ENCODE data around the gene RPA3.

RPA3 gene

DNA sequence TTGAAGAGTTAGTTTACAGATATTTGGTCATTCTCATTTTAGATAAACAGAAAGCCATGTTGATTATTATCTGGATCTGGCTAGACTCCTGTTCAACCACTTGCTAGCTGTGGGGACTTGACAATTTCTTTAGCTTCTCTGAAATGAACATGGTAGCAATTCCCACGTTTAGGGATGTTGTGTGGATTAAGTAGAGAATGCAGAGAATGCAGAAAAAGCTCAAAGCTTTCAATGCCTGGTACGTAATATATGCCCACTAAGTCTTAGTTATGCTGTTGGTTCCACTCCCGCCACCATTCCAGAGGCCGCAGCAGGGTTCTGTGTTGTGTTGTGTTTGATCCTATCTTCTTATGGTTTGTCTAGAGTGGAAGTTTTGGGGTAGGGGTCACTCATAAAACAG, 39.2 kb upstream of the RPA3 start:
- ChIA-PET POLR2A (no interaction called here), CTCF (interaction anchor here (0.8 to 2.8 kb wide), 3 partner anchors 39 to 76 kb away, joined by 3 to 10 read pairs (median 4); partner anchors contain the start of gene RPA3)
- no peak for DNase-seq
- H3K36me3 ChIP-seq (ENCODE audit: control insufficient read depth in 4 of 4, insufficient read depth in 4 of 4, low read length in 3 of 4), result no peaks in the 10 kb centered on the region
- no peaks in the 10 kb centered on the region for H3K9me3 ChIP-seq (ENCODE audit: control extremely low read depth in 1 of 5, control insufficient read depth in 4 of 5, insufficient read depth in 2 of 5, low read depth in 1 of 5, low read length in 4 of 5)
- whole genome bisulfite sequencing (ENCODE audit: insufficient coverage), result 100% methylated on average over 3 of the region's 4 CpGs
- H3K27ac ChIP-seq (ENCODE audit: insufficient read depth in 1 of 2, low read depth in 1 of 2, low read length in 2 of 2, poor library complexity in 1 of 2, severe bottlenecking in 2 of 2), result no peak overlapping the region
- H3K4me3 ChIP-seq (ENCODE audit: control insufficient read depth in 1 of 7, extremely low read depth in 1 of 7, insufficient read depth in 4 of 7, low read depth in 2 of 7, low read length in 6 of 7), result no peak overlapping the region
- peaks cover 0 to 11% (median 7%) of the 10 kb centered on the region in 4 experiments for H3K4me1 ChIP-seq (ENCODE audit: control extremely low read depth in 1 of 4, control insufficient read depth in 4 of 4, insufficient read depth in 4 of 4, low read length in 3 of 4)
- no peaks in the 10 kb centered on the region for H3K27me3 ChIP-seq (replicated peaks in 2 of 5; ENCODE audit: control insufficient read depth in 4 of 5, insufficient read depth in 5 of 5, low read length in 4 of 5)

DNA sequence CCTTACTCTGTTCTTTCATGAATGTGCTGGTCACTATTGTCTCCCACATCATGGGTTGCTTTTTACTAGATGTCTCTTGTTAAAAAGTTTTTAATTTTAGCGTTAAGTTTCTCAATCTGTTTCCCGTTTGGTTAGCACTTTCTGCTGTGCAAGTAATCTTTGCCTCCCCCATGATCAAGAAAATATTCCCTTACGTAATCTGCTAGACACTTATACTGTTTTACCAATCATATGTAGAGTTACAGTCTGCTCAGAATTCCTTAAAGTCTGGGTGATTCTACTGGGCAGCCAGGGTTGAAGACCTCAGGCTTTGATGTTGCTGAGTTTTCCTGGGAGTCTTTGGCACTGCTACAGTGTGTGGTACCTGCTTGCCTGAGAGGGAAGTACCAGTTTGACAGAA, 38.2 kb upstream of the RPA3 start:
- H3K27ac ChIP-seq (ENCODE audit: insufficient read depth in 1 of 2, low read depth in 1 of 2, low read length in 2 of 2, poor library complexity in 1 of 2, severe bottlenecking in 2 of 2), result no peak overlapping the region
- no peak overlapping the region for H3K4me3 ChIP-seq (ENCODE audit: control insufficient read depth in 1 of 7, extremely low read depth in 1 of 7, insufficient read depth in 4 of 7, low read depth in 2 of 7, low read length in 6 of 7)
- ChIA-PET POLR2A (no interaction called here), CTCF (interaction anchor here (1.0 to 2.8 kb wide), 3 partner anchors 34 to 75 kb away, joined by 3 to 10 read pairs (median 4); no protein-coding TSS in a partner anchor)
- no peak for DNase-seq
- H3K36me3 ChIP-seq (ENCODE audit: control insufficient read depth in 4 of 4, insufficient read depth in 4 of 4, low read length in 3 of 4), result no peaks in the 10 kb centered on the region
- WGBS (ENCODE audit: insufficient coverage), result 100% methylated on average over 1 of the region's 3 CpGs
- H3K9me3 ChIP-seq (ENCODE audit: control extremely low read depth in 1 of 5, control insufficient read depth in 4 of 5, insufficient read depth in 2 of 5, low read depth in 1 of 5, low read length in 4 of 5), result no peaks in the 10 kb centered on the region
- peaks cover 0 to 6% (median 0%) of the 10 kb centered on the region in 4 experiments for H3K4me1 ChIP-seq (ENCODE audit: control extremely low read depth in 1 of 4, control insufficient read depth in 4 of 4, insufficient read depth in 4 of 4, low read length in 3 of 4)
- H3K27me3 ChIP-seq (replicated peaks in 2 of 5; ENCODE audit: control insufficient read depth in 4 of 5, insufficient read depth in 5 of 5, low read length in 4 of 5), result no peaks in the 10 kb centered on the region

DNA sequence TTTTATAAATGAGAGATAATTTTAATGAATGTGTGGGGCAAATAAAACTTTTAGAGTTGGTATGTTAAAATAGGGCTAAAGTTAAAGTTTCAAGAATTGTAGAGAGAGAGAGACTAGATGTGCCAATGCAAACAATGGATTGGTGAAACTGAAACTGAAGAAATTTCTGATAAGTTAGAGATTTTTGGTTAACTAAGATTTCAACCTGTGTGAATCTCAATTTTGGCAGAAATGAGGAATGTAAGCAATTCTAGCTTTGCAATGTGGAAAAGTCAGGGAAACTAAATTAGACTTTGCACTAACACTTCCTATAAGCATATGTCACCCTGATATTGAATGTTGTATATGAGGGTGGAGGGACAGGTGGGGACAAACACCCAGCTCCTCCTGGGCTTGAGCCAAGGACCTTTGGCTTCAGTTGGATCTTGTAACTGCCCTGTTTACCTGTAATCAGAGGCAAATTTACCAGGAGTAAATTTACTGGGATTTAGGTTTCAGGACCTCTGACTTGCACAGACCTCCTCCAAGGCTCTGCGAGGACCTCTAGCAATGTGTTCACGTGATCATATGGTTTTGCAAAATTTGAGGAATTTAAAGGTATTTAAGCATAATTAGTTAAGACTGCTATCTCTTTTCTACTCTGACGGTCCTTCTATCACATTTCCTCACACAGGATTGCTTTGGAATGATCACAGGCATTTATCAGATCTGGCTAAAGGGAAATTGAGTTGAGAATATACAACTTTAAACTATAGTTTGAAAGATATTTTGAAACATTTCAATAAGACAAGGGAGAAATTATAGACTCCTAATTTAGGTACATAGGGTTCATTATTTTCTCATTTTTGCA, 33.1 kb upstream of the RPA3 start:
- POLR2A ChIA-PET, result no interaction called here
- WGBS (ENCODE audit: insufficient coverage), result no CpG with 5 or more reads among the region's 3 CpGs
- CTCF ChIA-PET, result no interaction called here

DNA sequence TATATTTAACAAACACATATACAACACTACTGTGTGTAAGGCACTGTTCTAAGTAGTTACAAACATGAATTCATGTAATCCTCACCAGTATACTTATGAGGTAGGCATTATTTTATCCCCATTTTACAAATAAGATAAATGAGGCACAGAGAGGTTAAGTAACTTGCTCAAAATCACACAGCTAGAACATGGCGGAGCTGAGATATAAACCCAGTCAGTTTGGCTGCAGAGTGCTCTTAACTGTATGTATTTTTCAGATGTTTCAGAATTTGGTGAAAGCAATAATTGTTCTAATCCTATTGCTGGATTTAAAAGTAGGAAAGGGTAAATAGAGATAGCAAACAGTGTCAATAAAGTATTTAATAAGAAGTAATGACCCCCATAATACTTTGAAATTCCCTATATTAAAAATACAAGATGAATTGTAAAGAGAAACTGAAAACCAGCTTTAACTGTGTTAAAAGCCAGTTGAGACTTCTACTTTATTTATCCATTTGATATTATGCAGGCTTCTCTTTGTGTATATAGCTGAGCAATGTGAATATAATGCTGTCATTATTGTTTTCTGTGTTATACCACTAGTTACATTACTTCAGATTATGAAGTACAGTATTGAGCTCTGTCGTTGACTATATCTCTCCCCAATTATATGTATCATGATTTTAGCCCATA, 32.3 kb upstream of the RPA3 start:
- POLR2A ChIA-PET, result no interaction called here
- no peaks in the 10 kb centered on the region for H3K27me3 ChIP-seq (replicated peaks in 2 of 5; ENCODE audit: control insufficient read depth in 4 of 5, insufficient read depth in 5 of 5, low read length in 4 of 5)
- no peaks in the 10 kb centered on the region for H3K4me1 ChIP-seq (ENCODE audit: control extremely low read depth in 1 of 4, control insufficient read depth in 4 of 4, insufficient read depth in 4 of 4, low read length in 3 of 4)
- CTCF ChIA-PET, result interaction anchor here (1.6 kb wide), 1 partner anchor 10 kb away, joined by 5 read pairs; no protein-coding TSS in a partner anchor
- no peak overlapping the region for H3K27ac ChIP-seq (ENCODE audit: insufficient read depth in 1 of 2, low read depth in 1 of 2, low read length in 2 of 2, poor library complexity in 1 of 2, severe bottlenecking in 2 of 2)
- H3K36me3 ChIP-seq (ENCODE audit: control insufficient read depth in 4 of 4, insufficient read depth in 4 of 4, low read length in 3 of 4), result no peaks in the 10 kb centered on the region
- no peak overlapping the region for H3K4me3 ChIP-seq (ENCODE audit: control insufficient read depth in 1 of 7, extremely low read depth in 1 of 7, insufficient read depth in 4 of 7, low read depth in 2 of 7, low read length in 6 of 7)
- no peak for DNase-seq
- 100% methylated on average over 1 of the region's 2 CpGs for WGBS (ENCODE audit: insufficient coverage)
- no peaks in the 10 kb centered on the region for H3K9me3 ChIP-seq (ENCODE audit: control extremely low read depth in 1 of 5, control insufficient read depth in 4 of 5, insufficient read depth in 2 of 5, low read depth in 1 of 5, low read length in 4 of 5)

More for the DNA sequence above, 33.1 kb upstream of the RPA3 start:
- Histone ChIP-seq H3K36me3 (ENCODE audit: control insufficient read depth in 4 of 4, insufficient read depth in 4 of 4, low read length in 3 of 4) (no peaks in the 10 kb centered on the region), H3K27ac (ENCODE audit: insufficient read depth in 1 of 2, low read depth in 1 of 2, low read length in 2 of 2, poor library complexity in 1 of 2, severe bottlenecking in 2 of 2) (no peak overlapping the region), H3K27me3 (replicated peaks in 2 of 5; ENCODE audit: control insufficient read depth in 4 of 5, insufficient read depth in 5 of 5, low read length in 4 of 5) (no peaks in the 10 kb centered on the region), H3K9me3 (ENCODE audit: control extremely low read depth in 1 of 5, control insufficient read depth in 4 of 5, insufficient read depth in 2 of 5, low read depth in 1 of 5, low read length in 4 of 5) (no peaks in the 10 kb centered on the region), H3K4me1 (ENCODE audit: control extremely low read depth in 1 of 4, control insufficient read depth in 4 of 4, insufficient read depth in 4 of 4, low read length in 3 of 4) (no peaks in the 10 kb centered on the region), H3K4me3 (ENCODE audit: control insufficient read depth in 1 of 7, extremely low read depth in 1 of 7, insufficient read depth in 4 of 7, low read depth in 2 of 7, low read length in 6 of 7) (no peak overlapping the region)
- DNase-seq, result no peak

DNA sequence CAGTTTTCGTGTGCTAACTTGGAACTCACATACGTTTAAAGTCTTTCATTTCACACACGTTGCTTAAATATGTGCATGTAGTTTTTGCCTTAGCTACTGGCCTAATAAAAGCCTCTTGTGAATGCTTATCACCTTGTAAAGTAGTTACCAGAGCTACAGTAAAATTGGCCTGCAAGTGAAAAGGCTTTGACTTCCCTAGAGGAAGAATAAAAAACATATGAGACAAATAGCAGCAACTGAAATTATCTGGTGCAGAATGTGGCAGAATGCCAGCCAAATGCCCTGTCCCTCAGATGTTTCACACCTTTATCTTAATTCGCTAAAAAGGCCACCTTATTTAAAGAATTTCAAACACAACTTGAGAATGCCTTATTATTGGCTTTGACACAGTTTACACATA, 28.1 kb upstream of the RPA3 start:
- CTCF ChIA-PET, result no interaction called here
- H3K27me3 ChIP-seq (replicated peaks in 2 of 5; ENCODE audit: control insufficient read depth in 4 of 5, insufficient read depth in 5 of 5, low read length in 4 of 5), result no peaks in the 10 kb centered on the region
- 95% methylated on average over 3 of the region's 4 CpGs for WGBS (ENCODE audit: insufficient coverage)
- no peak overlapping the region for H3K27ac ChIP-seq (ENCODE audit: insufficient read depth in 1 of 2, low read depth in 1 of 2, low read length in 2 of 2, poor library complexity in 1 of 2, severe bottlenecking in 2 of 2)
- no peaks in the 10 kb centered on the region for H3K4me1 ChIP-seq (ENCODE audit: control extremely low read depth in 1 of 4, control insufficient read depth in 4 of 4, insufficient read depth in 4 of 4, low read length in 3 of 4)
- H3K4me3 ChIP-seq (ENCODE audit: control insufficient read depth in 1 of 7, extremely low read depth in 1 of 7, insufficient read depth in 4 of 7, low read depth in 2 of 7, low read length in 6 of 7), result no peak overlapping the region
- no peaks in the 10 kb centered on the region for H3K9me3 ChIP-seq (ENCODE audit: control extremely low read depth in 1 of 5, control insufficient read depth in 4 of 5, insufficient read depth in 2 of 5, low read depth in 1 of 5, low read length in 4 of 5)
- H3K36me3 ChIP-seq (ENCODE audit: control insufficient read depth in 4 of 4, insufficient read depth in 4 of 4, low read length in 3 of 4), result no peaks in the 10 kb centered on the region
- peak in 2 of 3 donors; percentile 14 to 20 for DNase-seq
- POLR2A ChIA-PET, result no interaction called here

DNA sequence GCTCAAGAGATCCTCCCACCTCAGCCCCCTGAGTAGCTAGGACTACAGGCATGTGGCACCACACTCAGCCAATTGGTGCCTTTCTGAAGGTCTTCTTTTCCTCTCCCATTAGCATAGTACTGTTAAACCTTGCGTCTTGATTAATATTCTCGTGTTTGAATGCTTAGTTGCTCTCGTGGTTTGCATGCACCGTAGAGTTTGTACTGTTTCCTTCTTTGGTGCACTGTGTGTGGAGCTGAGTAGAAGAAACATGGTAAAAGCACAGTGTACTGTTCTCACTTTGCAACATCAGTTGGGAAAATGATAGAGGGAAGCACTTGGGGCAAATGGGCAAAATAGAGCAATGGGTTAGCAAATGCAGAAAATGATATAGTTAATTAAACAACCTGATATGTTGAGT, 27.6 kb upstream of the RPA3 start:
- Histone ChIP-seq H3K27ac (ENCODE audit: insufficient read depth in 1 of 2, low read depth in 1 of 2, low read length in 2 of 2, poor library complexity in 1 of 2, severe bottlenecking in 2 of 2) (no peak overlapping the region), H3K4me1 (ENCODE audit: control extremely low read depth in 1 of 4, control insufficient read depth in 4 of 4, insufficient read depth in 4 of 4, low read length in 3 of 4) (no peaks in the 10 kb centered on the region), H3K27me3 (replicated peaks in 2 of 5; ENCODE audit: control insufficient read depth in 4 of 5, insufficient read depth in 5 of 5, low read length in 4 of 5) (no peaks in the 10 kb centered on the region), H3K4me3 (ENCODE audit: control insufficient read depth in 1 of 7, extremely low read depth in 1 of 7, insufficient read depth in 4 of 7, low read depth in 2 of 7, low read length in 6 of 7) (no peak overlapping the region), H3K36me3 (ENCODE audit: control insufficient read depth in 4 of 4, insufficient read depth in 4 of 4, low read length in 3 of 4) (no peaks in the 10 kb centered on the region), H3K9me3 (ENCODE audit: control extremely low read depth in 1 of 5, control insufficient read depth in 4 of 5, insufficient read depth in 2 of 5, low read depth in 1 of 5, low read length in 4 of 5) (no peaks in the 10 kb centered on the region)
- ChIA-PET CTCF (interaction anchor here (1.4 kb wide), 1 partner anchor 444 kb away, joined by 5 read pairs; no protein-coding TSS in a partner anchor), POLR2A (no interaction called here)
- 91% methylated on average over 4 of the region's 4 CpGs for WGBS (ENCODE audit: insufficient coverage)
- no peak for DNase-seq

DNA sequence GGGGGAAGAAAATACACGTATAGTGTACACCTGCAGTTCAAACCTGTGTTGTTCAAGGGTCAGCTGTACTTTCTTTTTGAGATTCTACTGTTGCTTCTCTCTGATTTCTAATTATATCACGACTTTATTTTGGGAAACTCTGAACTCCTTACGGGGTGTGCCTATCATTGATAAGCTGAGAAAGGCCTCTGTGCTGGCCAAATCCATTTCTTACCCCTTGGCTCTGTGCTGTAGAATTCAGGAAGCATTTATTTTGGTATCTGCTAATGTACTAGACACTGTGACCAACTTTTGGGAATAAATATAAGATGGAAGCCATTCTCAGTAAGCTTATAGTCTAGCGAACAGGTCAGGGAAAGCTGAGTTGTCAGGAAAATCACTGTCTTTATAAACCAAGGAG, 26.9 kb upstream of the RPA3 start:
- Histone ChIP-seq H3K27ac (ENCODE audit: insufficient read depth in 1 of 2, low read depth in 1 of 2, low read length in 2 of 2, poor library complexity in 1 of 2, severe bottlenecking in 2 of 2) (no peak overlapping the region), H3K36me3 (ENCODE audit: control insufficient read depth in 4 of 4, insufficient read depth in 4 of 4, low read length in 3 of 4) (no peaks in the 10 kb centered on the region), H3K27me3 (replicated peaks in 2 of 5; ENCODE audit: control insufficient read depth in 4 of 5, insufficient read depth in 5 of 5, low read length in 4 of 5) (no peaks in the 10 kb centered on the region), H3K4me3 (ENCODE audit: control insufficient read depth in 1 of 7, extremely low read depth in 1 of 7, insufficient read depth in 4 of 7, low read depth in 2 of 7, low read length in 6 of 7) (no peak overlapping the region), H3K9me3 (ENCODE audit: control extremely low read depth in 1 of 5, control insufficient read depth in 4 of 5, insufficient read depth in 2 of 5, low read depth in 1 of 5, low read length in 4 of 5) (no peaks in the 10 kb centered on the region), H3K4me1 (ENCODE audit: control extremely low read depth in 1 of 4, control insufficient read depth in 4 of 4, insufficient read depth in 4 of 4, low read length in 3 of 4) (no peaks in the 10 kb centered on the region)
- WGBS (ENCODE audit: insufficient coverage), result 100% methylated on average over 2 of the region's 4 CpGs
- CTCF ChIA-PET, result interaction anchor here (1.1 to 1.4 kb wide), 2 partner anchors 16 to 445 kb away, joined by 4 to 5 read pairs; no protein-coding TSS in a partner anchor
- POLR2A ChIA-PET, result no interaction called here
- DNase-seq, result no peak
